Amniotic stem cell (primary cell): ENCODE measurements around the gene KLHL17.
A peak's percentile ranks its signal among the peaks of the same experiment; 100 is the strongest.

ENCODE experiments used
- DNase-seq: peaks from one replicate; lab custom pipeline; 2025; lab: John Stamatoyannopoulos, UW

The KLHL17 gene

GRCh38 chr1:952603-953002, 7.8 kb upstream of the KLHL17 start:
- DNase-seq, result no peak

- no peak for DNase-seq
Observed at GRCh38 chr1:953524-954320, 6.7 kb upstream of the KLHL17 start.

- DNase-seq, result no peak
Observed at GRCh38 chr1:954927-955326, 5.5 kb upstream of the KLHL17 start.

GRCh38 chr1:955474-955873, 4.9 kb upstream of the KLHL17 start:
- DNase-seq, result no peak

GRCh38 chr1:956636-957035, 3.7 kb upstream of the KLHL17 start:
- DNase-seq, result no peak

- peak; percentile 49 for DNase-seq
Observed at GRCh38 chr1:958823-959730, 1.3 kb upstream of the KLHL17 start, which contains the start of gene NOC2L. Gene NOC2L (minus strand): TSS chr1:959256. CDS start chr1:959240, 16 bp downstream.

- DNase-seq, result no peak
Observed at GRCh38 chr1:959731-960362, 537 bp upstream of the KLHL17 start.

- DNase-seq, result no peak
Observed at GRCh38 chr1:961132-961669, 817 bp downstream of the KLHL17 start.

- no peak for DNase-seq
Observed at GRCh38 chr1:962381-963300, 2.3 kb downstream of the KLHL17 start.

GRCh38 chr1:963301-963651, 2.9 kb downstream of the KLHL17 start:
- no peak for DNase-seq

- no peak for DNase-seq
Observed at GRCh38 chr1:963746-964525, 3.6 kb downstream of the KLHL17 start.

GRCh38 chr1:964691-965525, 4.5 kb downstream of the KLHL17 start:
- DNase-seq, result no peak

- no peak for DNase-seq
Observed at GRCh38 chr1:965526-966134, 5.2 kb downstream of the KLHL17 start.

GRCh38 chr1:966135-966703, 5.8 kb downstream of the KLHL17 start, which contains the start of gene PLEKHN1:
Gene PLEKHN1 (plus strand): TSS chr1:966482. CDS start chr1:966532, 50 bp downstream.
- no peak for DNase-seq

- peak; percentile 29 for DNase-seq
Observed at GRCh38 chr1:966704-967300, 6.4 kb downstream of the KLHL17 start.

- DNase-seq, result no peak
Observed at GRCh38 chr1:967466-968343, 7.3 kb downstream of the KLHL17 start.

GRCh38 chr1:969260-969855, 9.0 kb downstream of the KLHL17 start:
- DNase-seq, result no peak
